Activated CD8-positive, alpha-beta memory T cell treated with anti-CD3 and anti-CD28 coated beads, Interleukin-2, amount 50 U/mL, for 1 hour (primary cell): ENCODE measurements around the gene PIK3R6.

Experiments used
- DNase-seq: peaks from one replicate; pipeline ENCODE4 v3.0.0-alpha.2; 2020; ENCODE audit errors: extremely low read depth

Gene PIK3R6

GRCh38 chr17:8797621-8798175 is 69.8 kb downstream of the PIK3R6 start:
- DNase-seq = no peak

GRCh38 chr17:8794636-8795035 is 72.8 kb downstream of the PIK3R6 start:
- DNase-seq = no peak

GRCh38 chr17:8793649-8794048 is 73.8 kb downstream of the PIK3R6 start:
- no peak for DNase-seq

GRCh38 chr17:8792646-8793045 is 74.8 kb downstream of the PIK3R6 start:
- no peak for DNase-seq

- DNase-seq = no peak
These were observed 75.6 kb downstream of the PIK3R6 start for GRCh38 chr17:8791910-8792270.

- no peak for DNase-seq
These were observed 76.1 kb downstream of the PIK3R6 start for GRCh38 chr17:8791248-8791909.

- DNase-seq = no peak
These were observed 77.7 kb downstream of the PIK3R6 start for GRCh38 chr17:8789743-8790142.

GRCh38 chr17:8788998-8789397 is 78.5 kb downstream of the PIK3R6 start:
- DNase-seq = no peak

- DNase-seq = peak; percentile 25
These were observed 81.7 kb downstream of the PIK3R6 start for GRCh38 chr17:8785547-8786413.

- DNase-seq = no peak
These were observed 85.3 kb downstream of the PIK3R6 start for GRCh38 chr17:8782176-8782575.

GRCh38 chr17:8781776-8782175 is 85.7 kb downstream of the PIK3R6 start:
- no peak for DNase-seq

- DNase-seq = no peak
These were observed 90.6 kb downstream of the PIK3R6 start for GRCh38 chr17:8776881-8777280.

- no peak for DNase-seq
These were observed 91.2 kb downstream of the PIK3R6 start for GRCh38 chr17:8776248-8776647.

- no peak for DNase-seq
These were observed 100.7 kb downstream of the PIK3R6 start for GRCh38 chr17:8766731-8767130.

- DNase-seq = no peak
These were observed 105.5 kb downstream of the PIK3R6 start for GRCh38 chr17:8762012-8762411.

GRCh38 chr17:8758137-8758596 is 109.3 kb downstream of the PIK3R6 start, which contains the start of gene SPDYE4:
Gene SPDYE4, minus strand, starts transcription at chr17:8758546. Its CDS starts 164 bp downstream, at chr17:8758382.
- no peak for DNase-seq

- no peak for DNase-seq
These were observed 110.3 kb downstream of the PIK3R6 start for GRCh38 chr17:8757189-8757588.

- no peak for DNase-seq
These were observed 111.8 kb downstream of the PIK3R6 start for GRCh38 chr17:8755590-8756255.

- no peak for DNase-seq
These were observed 112.6 kb downstream of the PIK3R6 start for GRCh38 chr17:8754890-8755289.

GRCh38 chr17:8753976-8754440 is 113.5 kb downstream of the PIK3R6 start:
- no peak for DNase-seq

GRCh38 chr17:8753136-8753975 is 114.1 kb downstream of the PIK3R6 start:
- DNase-seq = no peak
